Measurements from ENCODE around the gene UBE4A. TPM values are rescaled to one million over a fixed set of nuclear protein-coding genes. Genes with fewer than 3 reads are reported as not detected.

UBE4A gene
- polyA plus RNA-seq, 1 donor (not counting 4 experiments of a cell fraction or from before 2014, with no cell fraction given) = 19.5 TPM

DNA sequence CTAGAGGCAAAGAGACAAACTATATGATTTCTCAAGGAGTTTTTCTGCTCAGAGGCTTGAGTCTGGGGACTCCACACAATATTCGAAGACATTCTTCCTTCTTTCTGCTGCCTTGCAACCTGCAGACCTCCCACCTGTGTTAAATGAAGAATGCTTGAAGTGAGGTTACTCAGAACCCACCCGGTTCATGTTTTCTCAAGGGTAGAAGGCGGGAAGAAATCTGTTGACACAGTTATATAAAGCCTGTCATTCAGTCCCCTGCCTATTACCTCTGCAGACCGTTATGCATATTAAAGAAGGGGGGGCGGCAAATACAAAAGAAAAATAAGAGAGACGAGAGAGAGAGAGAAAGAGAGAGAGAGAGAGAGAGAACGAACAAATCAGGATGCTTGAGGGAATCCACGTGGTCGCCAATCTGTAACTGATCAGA is 74.7 kb downstream of the UBE4A start:
- Histone ChIP-seq H3K4me2 (ENCODE audit: control insufficient read depth, extremely low read depth, insufficient read depth, low read depth, low read length) (peak overlapping the region; percentile 95), H2AFZ (ENCODE audit: control insufficient read depth, low read length) (peak overlapping the region; percentile 92), H3K36me3 (ENCODE audit: control insufficient read depth in 2 of 2, extremely low read depth in 1 of 2, insufficient read depth in 2 of 2, low read length in 2 of 2) (no peaks in the 10 kb centered on the region), H3K9me1 (ENCODE audit: control insufficient read depth, extremely low read depth, insufficient read depth, low read length) (no peaks in the 10 kb centered on the region), H3K27me3 (ENCODE audit: control insufficient read depth, extremely low read depth, insufficient read depth, low read length) (no peaks in the 10 kb centered on the region), H3K9ac (ENCODE audit: control insufficient read depth, extremely low read depth, insufficient read depth, low read length) (no peak overlapping the region), H4K20me1 (ENCODE audit: control insufficient read depth, extremely low read depth, insufficient read depth, low read length) (peaks cover 10% of the 10 kb centered on the region), H3K4me3 (ENCODE audit: control insufficient read depth in 2 of 3, extremely low read depth in 1 of 3, insufficient read depth in 2 of 3, low read depth in 1 of 3, low read length in 3 of 3) (peak overlapping the region in 2 of 3 experiments; percentile 72 to 89), H3K79me2 (ENCODE audit: control insufficient read depth, insufficient read depth, low read length) (peaks cover 25% of the 10 kb centered on the region), H3K9me3 (ENCODE audit: control insufficient read depth, low read depth, low read length) (no peaks in the 10 kb centered on the region), H3K4me1 (ENCODE audit: control insufficient read depth, extremely low read depth, insufficient read depth, low read length) (peaks cover 20% of the 10 kb centered on the region), H3K27ac (ENCODE audit: control insufficient read depth, insufficient read depth, low read length) (no peak overlapping the region)
- dilution Hi-C loops (cut with MboI; ENCODE audit: extremely low pct_ligation_motif_present, low sequenced_read_pairs) = no loop called here
- DNase-seq (ENCODE audit: low read depth, low spot score) = no peak
- no peak for FAIRE-seq
- no peak for TF ChIP-seq EZH2 (IDR thresholded peaks at IDR 0.05; ENCODE audit: low read length)

DNA sequence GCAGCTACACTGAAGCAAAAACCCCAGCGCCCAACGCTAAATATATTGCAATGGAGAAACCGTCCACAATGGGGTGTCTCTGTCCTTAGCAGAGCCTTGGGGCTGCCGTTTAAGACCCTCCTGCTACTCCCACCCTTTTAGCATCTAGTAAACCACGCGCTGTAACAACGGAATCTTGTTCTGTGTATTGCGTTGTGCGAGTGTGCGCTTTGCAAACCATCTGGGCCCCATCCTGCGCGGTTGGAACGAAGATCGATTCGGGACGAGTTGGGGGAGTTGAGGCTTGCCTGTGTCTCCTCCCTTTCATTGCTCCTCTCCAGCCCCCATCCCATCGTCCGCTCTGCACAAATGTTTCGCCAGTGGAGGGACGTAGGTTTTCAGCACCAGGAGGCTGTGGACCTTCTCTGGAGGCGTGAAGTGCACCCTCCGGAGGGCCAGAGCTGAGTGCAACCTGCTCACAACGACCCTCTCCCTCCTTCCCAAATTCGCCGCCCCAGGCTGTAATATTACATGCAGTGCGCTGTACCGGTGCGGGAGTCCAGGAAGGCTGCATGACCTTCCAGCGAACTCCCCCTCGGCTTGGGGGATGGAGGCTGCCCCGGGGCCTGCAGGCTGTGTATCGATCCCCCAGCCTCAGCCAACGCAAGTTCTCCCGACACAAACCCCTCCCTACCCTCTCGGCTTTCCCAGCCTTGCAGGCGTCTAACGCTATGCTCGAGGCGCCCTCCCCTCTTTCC is 75.3 kb downstream of the UBE4A start:
- peaks cover 10% of the 10 kb centered on the region for H4K20me1 ChIP-seq (ENCODE audit: control insufficient read depth, extremely low read depth, insufficient read depth, low read length)
- TF ChIP-seq CTCF (optimal IDR thresholded peaks at IDR 0.05 in 1 of 3, IDR thresholded peaks at IDR 0.05 in 1 of 3, conservative IDR thresholded peaks at IDR 0.05 in 1 of 3; ENCODE audit: extremely low read depth in 1 of 3, insufficient read depth in 2 of 3, low read length in 3 of 3) (no peak), EZH2 (IDR thresholded peaks at IDR 0.05; ENCODE audit: low read length) (no peak)
- dilution Hi-C loops (cut with MboI; ENCODE audit: extremely low pct_ligation_motif_present, low sequenced_read_pairs) = no loop called here
- peak overlapping the region; percentile 61 for H3K9ac ChIP-seq (ENCODE audit: control insufficient read depth, extremely low read depth, insufficient read depth, low read length)
- H3K4me2 ChIP-seq (ENCODE audit: control insufficient read depth, extremely low read depth, insufficient read depth, low read depth, low read length) = peak overlapping the region; percentile 95
- DNase-seq (ENCODE audit: low read depth, low spot score) = no peak
- no peaks in the 10 kb centered on the region for H3K9me3 ChIP-seq (ENCODE audit: control insufficient read depth, low read depth, low read length)
- peaks cover 20% of the 10 kb centered on the region for H3K4me1 ChIP-seq (ENCODE audit: control insufficient read depth, extremely low read depth, insufficient read depth, low read length)
- no peaks in the 10 kb centered on the region for H3K36me3 ChIP-seq (ENCODE audit: control insufficient read depth in 2 of 2, extremely low read depth in 1 of 2, insufficient read depth in 2 of 2, low read length in 2 of 2)
- peak overlapping the region; percentile 72 to 94 (median 89) for H3K4me3 ChIP-seq (ENCODE audit: control insufficient read depth in 2 of 3, extremely low read depth in 1 of 3, insufficient read depth in 2 of 3, low read depth in 1 of 3, low read length in 3 of 3)
- H3K79me2 ChIP-seq (ENCODE audit: control insufficient read depth, insufficient read depth, low read length) = peaks cover 31% of the 10 kb centered on the region
- no peaks in the 10 kb centered on the region for H3K27me3 ChIP-seq (ENCODE audit: control insufficient read depth, extremely low read depth, insufficient read depth, low read length)
- no peaks in the 10 kb centered on the region for H3K9me1 ChIP-seq (ENCODE audit: control insufficient read depth, extremely low read depth, insufficient read depth, low read length)
- H2AFZ ChIP-seq (ENCODE audit: control insufficient read depth, low read length) = peak overlapping the region; percentile 92
- FAIRE-seq = no peak
- H3K27ac ChIP-seq (ENCODE audit: control insufficient read depth, insufficient read depth, low read length) = no peak overlapping the region

All from keratinocyte (primary cell).